ENCODE results near the gene NTRK1. TPM values are rescaled to one million over a fixed set of nuclear protein-coding genes. Genes with fewer than 3 reads are reported as not detected.

NTRK1 gene
- total and polyA plus RNA-seq, 2 donors (not counting 1 experiment from before 2014, with no cell fraction given) = not detected

GRCh38 chr1:156860113-156860627 is 495 bp upstream of the NTRK1 start:
- Histone ChIP-seq H3K36me3 (ENCODE audit: control insufficient read depth, insufficient read depth, low read length) (no peaks in the 10 kb centered on the region), H3K27me3 (ENCODE audit: control insufficient read depth, insufficient read depth, low read length) (peaks cover 74% of the 10 kb centered on the region), H3K9me3 (ENCODE audit: control insufficient read depth, insufficient read depth, low read depth, low read length) (no peaks in the 10 kb centered on the region), H3K4me2 (ENCODE audit: extremely low read depth, insufficient read depth, low read length) (peak overlapping the region; percentile 83), H3K4me3 (replicated peaks in 1 of 4; ENCODE audit: control extremely low read depth in 1 of 4, insufficient read depth in 1 of 4, low read depth in 3 of 4, low read length in 4 of 4) (peak overlapping the region; percentile 25 to 47 (median 38)), H2AFZ (ENCODE audit: low read length) (no peak overlapping the region), H3K79me2 (ENCODE audit: control insufficient read depth, insufficient read depth, low read length) (no peaks in the 10 kb centered on the region), H3K4me1 (ENCODE audit: control insufficient read depth, extremely low read depth, insufficient read depth, low read length) (peaks cover 8% of the 10 kb centered on the region), H3K27ac (ENCODE audit: insufficient read depth, low read length) (no peak overlapping the region), H4K20me1 (ENCODE audit: control insufficient read depth, extremely low read depth, insufficient read depth, low read length) (no peaks in the 10 kb centered on the region), H3K9ac (ENCODE audit: insufficient read depth, low read length) (no peak overlapping the region)
- TF ChIP-seq EZH2 (IDR thresholded peaks at IDR 0.05; ENCODE audit: low read length, missing control alignments) (no peak), CTCF (conservative IDR thresholded peaks at IDR 0.05 in 1 of 2, IDR thresholded peaks at IDR 0.05 in 1 of 2; ENCODE audit: low read depth in 1 of 2, low read length in 2 of 2) (peak; percentile 69 to 75)
- DNase-seq (ENCODE audit: low read depth in 2 of 2) = peak; percentile 39 to 40

- DNase-seq (ENCODE audit: low read depth in 2 of 2) = no peak
- Histone ChIP-seq H2AFZ (ENCODE audit: low read length) (no peak overlapping the region), H3K4me1 (ENCODE audit: control insufficient read depth, extremely low read depth, insufficient read depth, low read length) (peaks cover 8% of the 10 kb centered on the region), H3K9ac (ENCODE audit: insufficient read depth, low read length) (no peak overlapping the region), H3K27ac (ENCODE audit: insufficient read depth, low read length) (no peak overlapping the region), H3K79me2 (ENCODE audit: control insufficient read depth, insufficient read depth, low read length) (no peaks in the 10 kb centered on the region), H3K4me3 (replicated peaks in 1 of 4; ENCODE audit: control extremely low read depth in 1 of 4, insufficient read depth in 1 of 4, low read depth in 3 of 4, low read length in 4 of 4) (no peak overlapping the region), H3K27me3 (ENCODE audit: control insufficient read depth, insufficient read depth, low read length) (peaks cover 56% of the 10 kb centered on the region), H3K36me3 (ENCODE audit: control insufficient read depth, insufficient read depth, low read length) (no peaks in the 10 kb centered on the region), H4K20me1 (ENCODE audit: control insufficient read depth, extremely low read depth, insufficient read depth, low read length) (no peaks in the 10 kb centered on the region), H3K4me2 (ENCODE audit: extremely low read depth, insufficient read depth, low read length) (no peak overlapping the region), H3K9me3 (ENCODE audit: control insufficient read depth, insufficient read depth, low read depth, low read length) (no peaks in the 10 kb centered on the region)
- TF ChIP-seq CTCF (conservative IDR thresholded peaks at IDR 0.05 in 1 of 2, IDR thresholded peaks at IDR 0.05 in 1 of 2; ENCODE audit: low read depth in 1 of 2, low read length in 2 of 2) = no peak
- TF ChIP-seq EZH2 (IDR thresholded peaks at IDR 0.05; ENCODE audit: low read length, missing control alignments) = no peak
Observed at GRCh38 chr1:156862584-156862983, 1.9 kb downstream of the NTRK1 start.

- Histone ChIP-seq H3K4me3 (replicated peaks in 1 of 4; ENCODE audit: control extremely low read depth in 1 of 4, insufficient read depth in 1 of 4, low read depth in 3 of 4, low read length in 4 of 4) (no peak overlapping the region), H4K20me1 (ENCODE audit: control insufficient read depth, extremely low read depth, insufficient read depth, low read length) (no peaks in the 10 kb centered on the region), H3K79me2 (ENCODE audit: control insufficient read depth, insufficient read depth, low read length) (no peaks in the 10 kb centered on the region), H3K4me1 (ENCODE audit: control insufficient read depth, extremely low read depth, insufficient read depth, low read length) (peaks cover 8% of the 10 kb centered on the region), H3K36me3 (ENCODE audit: control insufficient read depth, insufficient read depth, low read length) (no peaks in the 10 kb centered on the region), H2AFZ (ENCODE audit: low read length) (no peak overlapping the region), H3K9ac (ENCODE audit: insufficient read depth, low read length) (no peak overlapping the region), H3K4me2 (ENCODE audit: extremely low read depth, insufficient read depth, low read length) (no peak overlapping the region), H3K27ac (ENCODE audit: insufficient read depth, low read length) (no peak overlapping the region), H3K27me3 (ENCODE audit: control insufficient read depth, insufficient read depth, low read length) (peaks cover 51% of the 10 kb centered on the region), H3K9me3 (ENCODE audit: control insufficient read depth, insufficient read depth, low read depth, low read length) (no peaks in the 10 kb centered on the region)
- no peak for DNase-seq (ENCODE audit: low read depth in 2 of 2)
- TF ChIP-seq EZH2 (IDR thresholded peaks at IDR 0.05; ENCODE audit: low read length, missing control alignments) (no peak), CTCF (conservative IDR thresholded peaks at IDR 0.05 in 1 of 2, IDR thresholded peaks at IDR 0.05 in 1 of 2; ENCODE audit: low read depth in 1 of 2, low read length in 2 of 2) (no peak)
Observed at GRCh38 chr1:156862997-156863599, 2.4 kb downstream of the NTRK1 start.
